HG03196 (cell line): ENCODE results near the gene KCNJ5.

Experiments
- ATAC-seq: cut with Tn5 transposase; IDR thresholded peaks from one replicate; pipeline ENCODE4 v1.9.1; 2021; ENCODE audit not compliant: unreplicated experiment

Gene KCNJ5

GRCh38 chr11:128946648-128947047 is 55.5 kb downstream of the KCNJ5 start:
- ATAC-seq, result no peak

- ATAC-seq, result no peak
Measured at GRCh38 chr11:128947773-128948172, 56.6 kb downstream of the KCNJ5 start.

DNA sequence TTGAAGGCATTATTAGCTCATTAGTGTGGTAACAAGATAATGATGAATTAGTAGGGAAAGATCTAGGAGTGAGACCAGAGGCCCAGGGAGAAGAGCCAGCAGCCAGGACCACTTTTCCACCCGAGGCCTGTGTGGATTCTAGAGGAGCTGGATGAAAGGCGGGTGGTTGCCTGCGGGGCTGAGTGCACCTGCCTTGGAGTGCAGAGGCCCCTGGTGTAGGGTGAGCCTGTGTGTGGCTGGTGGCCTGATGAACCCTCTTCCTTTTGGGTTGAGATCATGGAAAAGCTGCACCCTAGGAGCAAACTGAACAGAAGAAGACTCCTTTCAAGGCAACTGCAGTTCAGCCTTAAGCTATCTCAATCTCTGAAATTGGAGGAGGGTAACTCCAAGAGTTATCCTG is 57.4 kb downstream of the KCNJ5 start:
- no peak for ATAC-seq

GRCh38 chr11:128949791-128950454 is 58.8 kb downstream of the KCNJ5 start:
- ATAC-seq, result no peak

DNA sequence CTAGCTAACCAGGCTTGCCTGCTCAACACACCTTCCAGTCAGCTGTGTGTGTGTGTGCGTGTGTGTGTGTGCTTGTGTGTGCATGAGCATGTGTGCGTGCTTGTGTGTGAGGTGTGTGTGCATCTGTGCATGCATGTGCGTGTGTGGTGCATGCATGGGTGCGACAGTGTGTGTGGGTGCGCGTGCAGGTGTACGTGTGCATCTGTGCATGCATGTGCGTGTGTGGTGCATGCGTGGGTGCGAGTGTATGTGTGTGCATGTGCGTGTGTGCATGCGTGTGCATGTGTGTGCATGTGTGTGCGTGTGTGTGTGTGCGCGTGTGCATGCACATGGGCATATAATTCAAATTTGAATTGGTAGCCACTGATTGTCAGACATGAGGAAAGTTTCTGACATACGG is 62.0 kb downstream of the KCNJ5 start:
- ATAC-seq, result no peak

- ATAC-seq, result no peak
Measured at GRCh38 chr11:128955636-128956035, 64.5 kb downstream of the KCNJ5 start.

DNA sequence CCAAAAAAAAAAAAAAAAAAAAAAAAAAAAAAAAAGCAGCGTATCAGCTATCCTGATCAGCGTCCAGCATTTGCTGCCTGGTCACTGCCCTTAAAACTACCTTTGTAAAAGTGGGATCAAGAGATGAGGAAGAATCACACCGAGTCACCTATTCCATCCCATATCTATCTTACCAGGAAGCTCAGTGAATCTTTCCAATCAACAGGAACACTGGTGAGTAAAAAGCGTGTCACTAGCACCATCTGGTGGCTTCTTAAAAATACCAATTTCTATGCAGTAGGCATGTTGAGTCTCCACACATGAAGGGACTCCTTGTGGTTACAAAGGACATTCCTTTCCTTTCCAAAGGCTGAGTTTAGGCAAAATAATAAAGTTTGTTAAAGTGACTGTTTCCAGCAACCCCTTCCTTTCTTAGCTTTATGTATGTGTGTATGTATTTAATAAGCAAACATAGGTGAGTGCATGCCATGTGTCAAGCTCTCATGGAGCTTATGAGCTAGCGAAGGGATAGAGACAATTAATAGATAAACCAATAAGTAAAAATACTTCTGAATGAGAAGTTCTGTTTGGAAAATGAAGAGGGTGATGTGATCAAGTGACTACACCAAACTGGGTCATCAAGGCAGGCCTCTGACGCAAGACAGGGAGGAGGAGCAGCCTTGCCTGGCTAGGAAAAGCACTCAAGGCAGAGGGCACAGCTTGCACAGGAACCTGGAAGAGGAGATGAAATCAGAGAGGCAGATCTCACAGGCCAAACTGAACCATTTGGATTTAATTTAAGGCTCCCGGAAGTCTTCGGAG is 65.4 kb downstream of the KCNJ5 start:
- ATAC-seq, result no peak

DNA sequence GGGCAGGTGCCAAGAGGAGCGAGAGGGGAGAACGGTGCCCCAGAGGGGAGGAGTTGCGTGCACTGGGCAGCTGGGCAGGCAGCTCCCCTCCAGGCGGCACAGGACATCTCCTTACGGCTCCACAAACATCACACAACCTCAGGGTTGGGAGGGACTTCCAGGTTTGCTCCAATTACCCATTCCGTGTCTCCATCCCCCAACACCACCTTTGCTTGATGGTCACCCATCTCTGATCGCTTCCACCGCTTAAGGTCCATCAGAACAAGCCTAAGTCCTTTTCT is 66.0 kb downstream of the KCNJ5 start:
- ATAC-seq, result no peak

DNA sequence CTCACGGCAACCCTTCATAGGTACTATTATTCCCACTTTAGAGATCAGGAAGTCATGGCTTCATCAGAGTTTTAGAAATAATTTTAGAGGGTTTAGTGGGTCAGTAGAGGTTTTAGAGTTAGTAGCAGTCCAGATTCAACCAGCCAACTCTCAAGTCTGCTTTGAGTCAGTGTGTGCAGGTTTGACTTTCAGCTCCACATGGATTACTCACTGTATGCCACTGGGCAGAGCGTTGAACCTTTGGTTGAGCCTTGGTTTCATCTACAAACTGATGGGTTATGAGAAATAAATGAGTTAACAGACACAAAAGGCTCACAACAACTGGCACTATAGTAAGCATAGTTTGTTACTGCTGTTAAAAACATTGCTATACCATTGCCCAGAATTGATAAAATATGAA is 70.5 kb downstream of the KCNJ5 start:
- ATAC-seq, result no peak

GRCh38 chr11:128962896-128963295 is 71.7 kb downstream of the KCNJ5 start:
- ATAC-seq, result no peak

- ATAC-seq, result no peak
Measured at GRCh38 chr11:128963744-128964325, 72.7 kb downstream of the KCNJ5 start.

- ATAC-seq, result no peak
Measured at GRCh38 chr11:128964463-128964930, 73.3 kb downstream of the KCNJ5 start.

DNA sequence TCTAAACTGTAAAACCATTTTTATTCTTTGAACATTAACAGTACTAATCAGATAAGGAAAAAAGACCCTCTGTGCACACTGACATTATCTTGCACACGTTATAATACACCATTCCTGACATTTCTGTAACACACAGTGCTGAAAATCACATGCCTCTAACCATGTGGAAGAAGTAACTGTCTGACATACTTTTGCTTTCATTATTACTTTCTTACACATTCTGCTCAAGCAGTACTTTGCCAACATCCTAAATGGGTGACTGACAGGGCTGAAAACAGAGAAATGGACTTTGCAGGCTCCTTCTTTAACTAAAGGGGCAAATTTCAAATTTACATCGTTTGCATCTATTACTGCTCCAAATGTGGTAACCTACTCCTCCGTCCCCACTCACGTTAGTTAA is 74.3 kb downstream of the KCNJ5 start:
- peak; percentile 97 for ATAC-seq

DNA sequence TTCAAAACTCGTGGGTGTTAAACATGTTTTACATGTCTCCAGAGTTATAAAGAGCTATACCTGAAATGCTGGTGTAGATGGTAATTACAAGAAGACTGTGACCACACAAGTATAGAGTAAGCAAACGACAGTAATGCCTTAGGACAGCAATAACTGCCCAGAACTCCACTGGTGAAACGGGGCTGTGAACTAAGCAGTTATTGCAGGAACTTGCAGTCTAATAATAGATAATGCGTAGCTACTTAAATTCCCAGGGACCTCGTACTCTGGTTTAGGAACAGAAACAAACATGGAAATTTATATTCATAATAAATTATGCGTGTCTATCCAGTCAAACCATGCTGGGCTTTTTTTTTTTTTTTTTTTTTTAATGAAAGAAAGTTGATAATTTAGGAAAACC is 76.4 kb downstream of the KCNJ5 start:
- no peak for ATAC-seq

DNA sequence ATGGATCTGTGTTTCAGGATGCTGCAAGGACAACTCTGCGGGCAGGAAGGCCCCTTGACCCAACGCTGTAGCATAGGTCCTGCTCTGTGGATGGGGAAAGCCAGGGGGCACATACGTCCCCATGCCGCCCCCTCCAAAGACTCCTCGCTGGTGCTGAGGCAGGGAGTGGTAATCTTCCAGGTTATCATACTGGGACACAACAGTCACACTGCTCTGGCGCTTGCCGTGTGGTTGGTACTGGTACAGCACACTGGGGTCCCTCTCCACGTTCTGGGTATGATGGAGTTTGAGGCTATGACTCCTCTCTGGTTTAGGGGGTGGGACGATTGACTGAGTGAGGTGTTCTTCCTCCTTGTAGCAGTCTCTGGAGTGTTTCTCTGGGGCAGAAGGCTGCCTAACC is 77.8 kb downstream of the KCNJ5 start:
- no peak for ATAC-seq
